ENCODE data around the gene ISG20.

DNA sequence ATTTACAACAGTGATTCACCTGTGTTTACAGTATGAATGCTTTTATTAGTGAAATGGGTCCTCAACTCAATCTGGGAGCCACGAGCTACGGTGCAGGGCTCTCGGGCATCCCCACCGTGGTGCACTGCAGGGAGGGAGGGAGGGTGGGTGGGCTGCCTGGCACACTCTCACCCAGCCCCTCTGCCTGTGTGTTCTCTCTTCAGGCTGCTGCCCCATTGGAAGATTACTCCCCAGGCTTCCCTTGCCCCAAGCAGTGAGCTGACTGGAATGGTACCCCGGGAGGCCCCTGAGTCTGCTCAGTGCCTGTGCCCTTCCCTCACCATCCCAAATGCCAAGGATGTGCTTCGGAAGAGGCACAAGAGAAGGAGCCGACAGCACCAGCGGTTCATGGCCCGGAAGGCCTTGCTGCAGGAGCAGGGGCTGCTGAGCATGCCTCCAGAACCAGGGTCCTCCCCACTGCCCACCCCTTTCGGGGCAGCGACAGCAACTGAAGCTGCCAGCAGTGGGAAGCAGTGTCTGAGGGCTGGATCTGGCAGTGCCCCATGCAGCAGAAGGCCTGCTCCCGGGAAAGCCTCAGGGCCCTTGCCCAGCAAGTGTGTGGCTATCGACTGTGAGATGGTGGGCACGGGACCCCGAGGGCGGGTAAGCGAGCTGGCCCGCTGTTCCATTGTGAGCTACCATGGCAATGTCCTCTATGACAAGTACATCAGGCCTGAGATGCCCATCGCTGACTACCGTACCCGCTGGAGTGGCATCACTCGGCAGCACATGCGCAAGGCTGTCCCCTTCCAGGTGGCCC is 12.7 kb upstream of the ISG20 start:
- TF ChIP-seq, protein P1, sequence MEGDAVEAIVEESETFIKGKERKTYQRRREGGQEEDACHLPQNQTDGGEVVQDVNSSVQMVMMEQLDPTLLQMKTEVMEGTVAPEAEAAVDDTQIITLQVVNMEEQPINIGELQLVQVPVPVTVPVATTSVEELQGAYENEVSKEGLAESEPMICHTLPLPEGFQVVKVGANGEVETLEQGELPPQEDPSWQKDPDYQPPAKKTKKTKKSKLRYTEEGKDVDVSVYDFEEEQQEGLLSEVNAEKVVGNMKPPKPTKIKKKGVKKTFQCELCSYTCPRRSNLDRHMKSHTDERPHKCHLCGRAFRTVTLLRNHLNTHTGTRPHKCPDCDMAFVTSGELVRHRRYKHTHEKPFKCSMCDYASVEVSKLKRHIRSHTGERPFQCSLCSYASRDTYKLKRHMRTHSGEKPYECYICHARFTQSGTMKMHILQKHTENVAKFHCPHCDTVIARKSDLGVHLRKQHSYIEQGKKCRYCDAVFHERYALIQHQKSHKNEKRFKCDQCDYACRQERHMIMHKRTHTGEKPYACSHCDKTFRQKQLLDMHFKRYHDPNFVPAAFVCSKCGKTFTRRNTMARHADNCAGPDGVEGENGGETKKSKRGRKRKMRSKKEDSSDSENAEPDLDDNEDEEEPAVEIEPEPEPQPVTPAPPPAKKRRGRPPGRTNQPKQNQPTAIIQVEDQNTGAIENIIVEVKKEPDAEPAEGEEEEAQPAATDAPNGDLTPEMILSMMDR (IDR thresholded peaks at IDR 0.05; ENCODE audit: low read depth, low read length, poor library complexity, severe bottlenecking), result no peak
- TF ChIP-seq EZH2phosphoT487 (IDR thresholded peaks at IDR 0.05; ENCODE audit: borderline replicate concordance, low read length), result no peak
